Esophagus muscularis mucosa (tissue), 4 donors: ENCODE data around the gene RPS5.

ENCODE experiments used
- CTCF ChIP-seq, 3 experiments: fragments of 200-600 bp in 2 of 3; fragments of 450-650 bp in 1 of 3; sonication (generic) in 2 of 3; IDR thresholded peaks; one replicate each; pipeline ENCODE4 v1.5.1; 2017 to 2019; ENCODE audit warnings: antibody characterized with exemption in 3 of 3, mild to moderate bottlenecking in 2 of 3, moderate library complexity in 1 of 3
- EP300 ChIP-seq: sonication (generic); formaldehyde crosslinking; IDR thresholded peaks from one replicate; pipeline ENCODE4 v1.6.1; 2017; ENCODE audit warnings: antibody characterized with exemption
- POLR2A ChIP-seq: fragments of 450-650 bp; IDR thresholded peaks from one replicate; pipeline ENCODE4 v1.6.1; 2017; ENCODE audit warnings: antibody characterized with exemption, moderate library complexity, mild to moderate bottlenecking, low read depth
- POLR2AphosphoS5 ChIP-seq, 2 donors: sonication (generic); formaldehyde crosslinking; IDR thresholded peaks; one replicate each; pipeline ENCODE4 v1.6.1; 2017; ENCODE audit warnings: antibody characterized with exemption in 2 of 2

DNA sequence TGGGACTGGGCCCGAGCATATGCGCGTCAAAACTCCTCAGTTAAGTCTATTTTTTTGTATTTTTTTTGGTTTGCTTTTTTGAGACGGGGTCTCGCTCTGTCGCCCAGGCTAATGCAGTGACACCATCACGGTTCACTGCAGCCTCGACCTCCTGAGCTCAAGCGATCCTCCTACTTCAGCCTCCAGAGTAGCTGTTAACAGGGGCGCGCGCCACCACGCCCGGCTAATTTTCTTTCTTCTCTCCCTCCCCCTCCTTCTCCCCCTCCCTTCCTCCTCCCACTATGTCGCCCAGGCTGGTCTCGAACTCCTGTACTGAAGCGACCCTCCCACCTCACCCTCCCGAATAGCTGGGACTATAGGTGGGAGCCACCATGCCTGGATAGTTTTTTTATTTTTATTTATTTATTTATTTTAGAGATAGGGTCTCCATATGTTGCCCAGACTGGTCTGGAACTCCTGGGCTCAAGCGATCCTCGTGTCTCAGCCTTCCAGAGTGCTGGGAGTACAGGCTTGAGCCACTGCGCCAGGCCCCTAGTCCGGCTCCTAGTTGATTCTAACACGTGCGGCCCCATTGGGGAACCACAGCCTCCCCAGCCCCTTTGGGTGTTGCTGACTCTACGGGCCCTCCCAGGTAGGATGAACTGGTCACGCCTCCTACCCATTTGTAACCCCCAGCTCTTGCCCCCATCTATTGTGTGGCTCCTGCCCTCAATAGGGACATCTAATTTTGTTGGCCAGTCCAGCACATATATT is 5.4 kb upstream of the RPS5 start:
- TF ChIP-seq CTCF (IDR thresholded peaks at IDR 0.05) (no peak), POLR2A (no peak), POLR2AphosphoS5 (IDR thresholded peaks at IDR 0.05) (no peak), EP300 (no peak)
